Panc1 (cell line): ENCODE results near the gene SBF2. TPM values are rescaled to one million over a fixed set of nuclear protein-coding genes. Genes with fewer than 3 reads are reported as not detected.
"Not testable (repeated sequence)": the region's sequence is repeated elsewhere in the genome, so short reads cannot be mapped to it uniquely, and the experiment has no call there.

Source experiments
- ATAC-seq: fragments of 200-7000 bp; cut with Tn5 transposase; 2 replicates; pipeline ENCODE4 v1.9.1; 2020; ENCODE audit warnings: mild to moderate bottlenecking, moderate library complexity
- BruUV-seq: library from RNA; stranded (reverse); fragments of 400-500 nt; replicated peaks from 2 replicates; lab custom pipeline; 2021; lab: Mats Ljungman, UMichigan
- CTCF ChIA-PET: fragments of 300-600 bp; sonication (Branson Sonifier 250); formaldehyde crosslinking; loops from one replicate; lab custom pipeline; 2022; ENCODE audit warnings: antibody characterized with exemption; lab: Charles Lee
- POLR2A ChIA-PET: fragments of 300-600 bp; sonication (Branson Sonifier 250); formaldehyde crosslinking; loops from one replicate; lab custom pipeline; 2022; ENCODE audit warnings: antibody characterized with exemption; lab: Charles Lee
- DNase-seq: peaks from one replicate; pipeline ENCODE4 v3.0.0-alpha.2; 2010; ENCODE audit warnings: low read depth, low spot score
- H3K27ac ChIP-seq: 2 replicates; pipeline ENCODE4 v1.5.1; 2011; ENCODE audit warnings: mild to moderate bottlenecking, low read length, inconsistent platforms
- H3K27me3 ChIP-seq: fragments of 200-500 bp; sonication (Bioruptor generic); 2 replicates; pipeline ENCODE4 v1.6.0; 2014; ENCODE audit warnings: low read length, inconsistent platforms; ENCODE audit not compliant: control insufficient read depth, insufficient read depth
- H3K36me3 ChIP-seq: fragments of 200-500 bp; sonication (Bioruptor generic); 2 replicates; pipeline ENCODE4 v1.5.1; 2014; ENCODE audit warnings: inconsistent platforms, mild to moderate bottlenecking, low read length, moderate library complexity; ENCODE audit not compliant: control insufficient read depth, insufficient read depth
- H3K4me1 ChIP-seq: 2 replicates; pipeline ENCODE4 v1.5.1; 2011; ENCODE audit warnings: inconsistent platforms, mild to moderate bottlenecking, low read length, moderate library complexity; ENCODE audit not compliant: control insufficient read depth, insufficient read depth
- H3K4me3 ChIP-seq, 2 experiments: 2 replicates each; pipeline ENCODE4 v1.5.1; 2011 to 2012; ENCODE audit warnings: low read depth in 2 of 2, low read length in 2 of 2, mild to moderate bottlenecking in 2 of 2, inconsistent platforms in 1 of 2, moderate library complexity in 1 of 2
- H3K9me3 ChIP-seq: fragments of 200-500 bp; sonication (Bioruptor generic); 2 replicates; pipeline ENCODE4 v1.5.1; 2014; ENCODE audit warnings: low read depth, mild to moderate bottlenecking, inconsistent platforms, low read length, moderate library complexity; ENCODE audit not compliant: control insufficient read depth, insufficient read depth
- CTCF ChIP-seq: fragments of 450-650 bp; IDR thresholded peaks from 2 replicates; pipeline ENCODE4 v1.5.1; 2017; ENCODE audit warnings: mild to moderate bottlenecking
- POLR2AphosphoS5 ChIP-seq: IDR thresholded peaks from 2 replicates; pipeline ENCODE4 v1.6.1; 2012; ENCODE audit warnings: mild to moderate bottlenecking, low read depth, low read length, moderate library complexity
- SIN3A ChIP-seq: IDR thresholded peaks from 2 replicates; pipeline ENCODE4 v1.6.1; 2012; ENCODE audit warnings: low read depth, mild to moderate bottlenecking, low read length, moderate library complexity, borderline replicate concordance; ENCODE audit not compliant: insufficient read depth
- TCF7L2 ChIP-seq: IDR thresholded peaks from 2 replicates; pipeline ENCODE4 v1.6.1; 2011; ENCODE audit warnings: mild to moderate bottlenecking, low read depth, low read length, inconsistent platforms
- in situ Hi-C: cut with HindIII; loops from 2 replicates; pipeline ENCODE4 v1.10.0; 2016; ENCODE audit warnings: low sequenced_read_pairs, low pct_unique_long_range_greater_than_20kb
- intact Hi-C: fragments of 100-400 bp; cut with micrococcal nuclease; formaldehyde crosslinking; loops from one replicate; pipeline ENCODE4 v1.10.0; 2022; ENCODE audit not compliant: unreplicated experiment
- total RNA-seq: library from RNA; stranded (reverse); gene quantifications from one replicate; pipeline ENCODE4 v1.2.1, GENCODE V29; 2021; ENCODE audit not compliant: unreplicated experiment
- TF ChIP-seq, protein P1 (sequence below), 2 experiments: IDR thresholded peaks; 2 replicates each; pipeline ENCODE4 v1.6.1; 2011 to 2012; ENCODE audit warnings: low read depth in 2 of 2, control low read depth in 1 of 2, low read length in 1 of 2, mild to moderate bottlenecking in 1 of 2, moderate library complexity in 1 of 2; ENCODE audit not compliant: insufficient read depth in 1 of 2

SBF2 gene
- total RNA-seq, 1 experiment from 2014 or later = 65.0 TPM

GRCh38 chr11:10130875-10131274, 163.1 kb downstream of the SBF2 start:
- ChIA-PET POLR2A (no interaction called here), CTCF (no interaction called here)
- H3K27me3 ChIP-seq = no peaks in the 10 kb centered on the region
- no peak overlapping the region for H3K4me3 ChIP-seq
- no peaks in the 10 kb centered on the region for H3K36me3 ChIP-seq
- DNase-seq = no peak
- BruUV-seq = no TSS peak
- H3K27ac ChIP-seq = no peak overlapping the region
- no peak for TF ChIP-seq POLR2AphosphoS5
- no peak for TF ChIP-seq SIN3A
- TF ChIP-seq, protein P1, sequence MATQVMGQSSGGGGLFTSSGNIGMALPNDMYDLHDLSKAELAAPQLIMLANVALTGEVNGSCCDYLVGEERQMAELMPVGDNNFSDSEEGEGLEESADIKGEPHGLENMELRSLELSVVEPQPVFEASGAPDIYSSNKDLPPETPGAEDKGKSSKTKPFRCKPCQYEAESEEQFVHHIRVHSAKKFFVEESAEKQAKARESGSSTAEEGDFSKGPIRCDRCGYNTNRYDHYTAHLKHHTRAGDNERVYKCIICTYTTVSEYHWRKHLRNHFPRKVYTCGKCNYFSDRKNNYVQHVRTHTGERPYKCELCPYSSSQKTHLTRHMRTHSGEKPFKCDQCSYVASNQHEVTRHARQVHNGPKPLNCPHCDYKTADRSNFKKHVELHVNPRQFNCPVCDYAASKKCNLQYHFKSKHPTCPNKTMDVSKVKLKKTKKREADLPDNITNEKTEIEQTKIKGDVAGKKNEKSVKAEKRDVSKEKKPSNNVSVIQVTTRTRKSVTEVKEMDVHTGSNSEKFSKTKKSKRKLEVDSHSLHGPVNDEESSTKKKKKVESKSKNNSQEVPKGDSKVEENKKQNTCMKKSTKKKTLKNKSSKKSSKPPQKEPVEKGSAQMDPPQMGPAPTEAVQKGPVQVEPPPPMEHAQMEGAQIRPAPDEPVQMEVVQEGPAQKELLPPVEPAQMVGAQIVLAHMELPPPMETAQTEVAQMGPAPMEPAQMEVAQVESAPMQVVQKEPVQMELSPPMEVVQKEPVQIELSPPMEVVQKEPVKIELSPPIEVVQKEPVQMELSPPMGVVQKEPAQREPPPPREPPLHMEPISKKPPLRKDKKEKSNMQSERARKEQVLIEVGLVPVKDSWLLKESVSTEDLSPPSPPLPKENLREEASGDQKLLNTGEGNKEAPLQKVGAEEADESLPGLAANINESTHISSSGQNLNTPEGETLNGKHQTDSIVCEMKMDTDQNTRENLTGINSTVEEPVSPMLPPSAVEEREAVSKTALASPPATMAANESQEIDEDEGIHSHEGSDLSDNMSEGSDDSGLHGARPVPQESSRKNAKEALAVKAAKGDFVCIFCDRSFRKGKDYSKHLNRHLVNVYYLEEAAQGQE (IDR thresholded peaks at IDR 0.05; ENCODE audit: insufficient read depth in 1 of 2, low read depth in 2 of 2, low read length in 1 of 2) = no peak
- TF ChIP-seq TCF7L2 = no peak
- in situ Hi-C loops = no loop called here
- intact Hi-C loops = no loop called here
- ATAC-seq = no peak
- H3K9me3 ChIP-seq = no peaks in the 10 kb centered on the region; the same call in 1 of the 2 replicates
- H3K4me1 ChIP-seq = peaks cover 2% of the 10 kb centered on the region; the same call in 1 of the 2 replicates

GRCh38 chr11:10129184-10129583, 164.8 kb downstream of the SBF2 start:
- in situ Hi-C loops, H3K4me3 ChIP-seq, H3K9me3 ChIP-seq, CTCF ChIA-PET, BruUV-seq, H3K4me1 ChIP-seq, H3K27ac ChIP-seq, H3K36me3 ChIP-seq, ATAC-seq, intact Hi-C loops, H3K27me3 ChIP-seq, DNase-seq: not testable (repeated sequence)
- POLR2A ChIA-PET = interaction anchor here (0.7 kb wide), 1 partner anchor 662 kb away, joined by 9 read pairs; no protein-coding TSS in a partner anchor

- TF ChIP-seq CTCF = no peak
- no peak for TF ChIP-seq SIN3A
- no peak for TF ChIP-seq TCF7L2
- TF ChIP-seq POLR2AphosphoS5 = no peak
- TF ChIP-seq, protein P1 (IDR thresholded peaks at IDR 0.05; ENCODE audit: insufficient read depth in 1 of 2, low read depth in 2 of 2, low read length in 1 of 2) = no peak
- TSS peak; percentile 21 for BruUV-seq
- H3K27ac ChIP-seq = peak overlapping the region; percentile 40; the same call in 1 of the 2 replicates
- no peaks in the 10 kb centered on the region for H3K9me3 ChIP-seq
- H3K4me3 ChIP-seq = no peak overlapping the region
- ChIA-PET CTCF (no interaction called here), POLR2A (interaction anchor here (0.5 kb wide), 1 partner anchor 34 kb away, joined by 3 read pairs; no protein-coding TSS in a partner anchor)
- H3K36me3 ChIP-seq = no peaks in the 10 kb centered on the region
- intact Hi-C loops (no loop called here), in situ Hi-C loops (no loop called here)
- H3K4me1 ChIP-seq = peaks cover 34% of the 10 kb centered on the region
- no peaks in the 10 kb centered on the region for H3K27me3 ChIP-seq
- no peak for ATAC-seq
- no peak for DNase-seq
These were observed 168.4 kb downstream of the SBF2 start for GRCh38 chr11:10125522-10126133.
